ENCODE results near the gene MAP2.

The MAP2 gene

DNA sequence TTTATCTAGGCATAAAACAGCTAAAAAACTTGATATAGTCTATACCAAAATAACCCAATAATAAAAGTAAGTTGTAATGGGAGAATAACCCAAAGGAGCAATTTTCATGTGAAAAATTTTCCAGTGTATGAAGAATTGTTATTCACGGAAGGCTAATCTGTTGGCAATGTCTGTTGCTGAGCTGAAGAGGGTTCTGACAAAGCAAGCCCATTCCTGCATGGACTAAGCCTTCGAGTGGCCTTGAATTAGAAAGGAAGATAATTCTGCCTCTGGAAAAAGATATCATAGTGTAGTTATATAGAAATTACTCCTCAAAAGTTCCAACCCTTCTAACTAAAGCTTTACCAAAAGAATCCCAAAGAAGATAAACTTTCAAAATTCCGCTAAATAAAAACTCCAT, 101.5 kb downstream of the MAP2 start:
- DNase-seq (ENCODE audit: low read depth), result no peak
- no peak overlapping the region for H3K4me3 ChIP-seq (ENCODE audit: low read depth, low read length)

DNA sequence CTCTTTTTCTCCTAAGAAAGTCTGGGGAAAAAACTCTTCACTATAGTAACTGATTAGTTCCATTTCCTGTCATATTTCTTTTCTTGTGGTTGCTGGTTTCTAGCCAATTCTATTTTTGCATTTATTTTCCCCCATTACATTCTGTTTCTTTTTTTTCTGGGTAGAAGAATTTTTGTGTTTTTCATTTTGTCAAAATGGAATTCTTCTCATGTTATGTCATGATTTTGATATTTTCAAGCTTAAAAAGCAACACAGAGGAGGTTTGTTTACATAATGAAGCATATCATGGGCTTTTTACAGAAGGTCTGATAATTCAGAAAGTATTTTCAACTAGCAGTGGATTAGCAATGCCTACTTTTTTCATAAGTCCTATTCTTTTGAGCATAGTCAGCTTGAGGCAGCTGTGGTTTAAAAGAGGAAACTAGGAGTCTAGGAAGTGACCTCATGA, 102.0 kb downstream of the MAP2 start:
- TF ChIP-seq, protein P1, sequence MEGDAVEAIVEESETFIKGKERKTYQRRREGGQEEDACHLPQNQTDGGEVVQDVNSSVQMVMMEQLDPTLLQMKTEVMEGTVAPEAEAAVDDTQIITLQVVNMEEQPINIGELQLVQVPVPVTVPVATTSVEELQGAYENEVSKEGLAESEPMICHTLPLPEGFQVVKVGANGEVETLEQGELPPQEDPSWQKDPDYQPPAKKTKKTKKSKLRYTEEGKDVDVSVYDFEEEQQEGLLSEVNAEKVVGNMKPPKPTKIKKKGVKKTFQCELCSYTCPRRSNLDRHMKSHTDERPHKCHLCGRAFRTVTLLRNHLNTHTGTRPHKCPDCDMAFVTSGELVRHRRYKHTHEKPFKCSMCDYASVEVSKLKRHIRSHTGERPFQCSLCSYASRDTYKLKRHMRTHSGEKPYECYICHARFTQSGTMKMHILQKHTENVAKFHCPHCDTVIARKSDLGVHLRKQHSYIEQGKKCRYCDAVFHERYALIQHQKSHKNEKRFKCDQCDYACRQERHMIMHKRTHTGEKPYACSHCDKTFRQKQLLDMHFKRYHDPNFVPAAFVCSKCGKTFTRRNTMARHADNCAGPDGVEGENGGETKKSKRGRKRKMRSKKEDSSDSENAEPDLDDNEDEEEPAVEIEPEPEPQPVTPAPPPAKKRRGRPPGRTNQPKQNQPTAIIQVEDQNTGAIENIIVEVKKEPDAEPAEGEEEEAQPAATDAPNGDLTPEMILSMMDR (IDR thresholded peaks at IDR 0.05; ENCODE audit: insufficient read depth, low read depth, low read length, missing control alignments), result no peak
- no peak for DNase-seq (ENCODE audit: low read depth)
- H3K4me3 ChIP-seq (ENCODE audit: low read depth, low read length), result no peak overlapping the region

More for the DNA sequence above, 101.5 kb downstream of the MAP2 start:
- TF ChIP-seq, protein P1 (IDR thresholded peaks at IDR 0.05; ENCODE audit: insufficient read depth, low read depth, low read length, missing control alignments), result no peak

- H3K4me3 ChIP-seq (ENCODE audit: low read depth, low read length), result no peak overlapping the region
- DNase-seq (ENCODE audit: low read depth), result peak; percentile 10
- TF ChIP-seq, protein P1 (IDR thresholded peaks at IDR 0.05; ENCODE audit: insufficient read depth, low read depth, low read length, missing control alignments), result no peak
Observed at GRCh38 chr2:209526561-209526960, 102.7 kb downstream of the MAP2 start.

DNA sequence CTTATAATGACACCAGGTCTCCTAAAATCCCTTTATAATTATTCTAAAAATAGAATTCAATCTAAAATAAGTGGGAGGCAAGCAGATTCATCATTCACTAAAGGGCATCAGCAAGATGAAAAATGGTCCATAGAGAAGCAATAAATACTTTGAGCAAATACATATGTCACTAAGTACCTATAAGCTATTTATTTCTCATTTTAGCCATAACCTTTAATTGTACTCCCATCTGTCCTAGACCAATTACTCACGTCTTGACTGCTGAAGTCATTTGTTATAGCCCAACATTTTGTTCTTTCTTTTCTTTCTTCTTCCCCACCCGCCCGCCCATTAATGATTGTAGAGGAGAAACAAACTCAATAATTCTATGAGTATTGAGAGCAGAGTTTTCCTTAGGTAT, 105.7 kb downstream of the MAP2 start:
- no peak overlapping the region for H3K4me3 ChIP-seq (ENCODE audit: low read depth, low read length)
- DNase-seq (ENCODE audit: low read depth), result no peak
- TF ChIP-seq, protein P1 (IDR thresholded peaks at IDR 0.05; ENCODE audit: insufficient read depth, low read depth, low read length, missing control alignments), result no peak

GRCh38 chr2:209532321-209532720, 108.5 kb downstream of the MAP2 start:
- H3K4me3 ChIP-seq (ENCODE audit: low read depth, low read length), result no peak overlapping the region
- TF ChIP-seq, protein P1 (IDR thresholded peaks at IDR 0.05; ENCODE audit: insufficient read depth, low read depth, low read length, missing control alignments), result no peak
- DNase-seq (ENCODE audit: low read depth), result no peak

DNA sequence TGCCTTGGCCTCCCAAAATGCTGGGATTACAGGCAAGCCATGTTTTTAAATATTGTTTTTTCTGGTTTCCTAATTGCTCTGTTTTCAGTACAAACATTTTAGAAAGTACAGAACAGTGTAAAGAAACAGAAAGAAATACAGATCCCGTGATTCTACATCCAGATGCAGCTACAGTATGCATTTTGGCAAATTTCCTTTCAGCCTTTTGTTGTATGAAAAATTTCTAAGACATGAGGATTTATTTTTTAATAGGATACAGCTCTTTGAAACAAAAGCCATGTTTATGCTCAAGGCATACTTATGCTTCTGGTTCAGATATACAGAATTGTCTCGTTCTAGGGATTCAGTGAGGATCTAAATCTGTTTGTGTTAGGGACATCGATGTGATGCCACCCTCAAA, 109.5 kb downstream of the MAP2 start:
- H3K4me3 ChIP-seq (ENCODE audit: low read depth, low read length), result no peak overlapping the region
- DNase-seq (ENCODE audit: low read depth), result no peak
- TF ChIP-seq, protein P1 (IDR thresholded peaks at IDR 0.05; ENCODE audit: insufficient read depth, low read depth, low read length, missing control alignments), result no peak

- no peak for DNase-seq (ENCODE audit: low read depth)
- TF ChIP-seq, protein P1 (IDR thresholded peaks at IDR 0.05; ENCODE audit: insufficient read depth, low read depth, low read length, missing control alignments), result no peak
- no peak overlapping the region for H3K4me3 ChIP-seq (ENCODE audit: low read depth, low read length)
Observed at GRCh38 chr2:209534228-209534627, 110.4 kb downstream of the MAP2 start.
